Measurements from ENCODE around the gene TNNI3K. TPM values are rescaled to one million over a fixed set of nuclear protein-coding genes. Genes with fewer than 3 reads are reported as not detected.

TNNI3K gene
- total RNA-seq, 1 experiment from 2014 or later = not detected

GRCh38 chr1:74237787-74238186, 2.6 kb downstream of the TNNI3K start:
- Histone ChIP-seq H3K36me3 (ENCODE audit: insufficient read depth, low read length, poor library complexity, severe bottlenecking) (no peaks in the 10 kb centered on the region), H3K27ac (ENCODE audit: low read depth, low read length, poor library complexity, severe bottlenecking) (no peak overlapping the region), H3K4me1 (ENCODE audit: insufficient read depth, low read length, poor library complexity, severe bottlenecking) (no peaks in the 10 kb centered on the region), H3K9me3 (ENCODE audit: low read depth, low read length, poor library complexity, severe bottlenecking) (no peaks in the 10 kb centered on the region), H3K4me3 (ENCODE audit: low read depth, low read length, poor library complexity, severe bottlenecking) (no peak overlapping the region), H3K27me3 (replicated peaks; ENCODE audit: insufficient read depth, low read depth, low read length, poor library complexity) (no peaks in the 10 kb centered on the region)
- ChIA-PET POLR2A (ENCODE audit: low non-redundant PET) (no interaction called here), CTCF (no interaction called here)
- intact Hi-C loops (cut with micrococcal nuclease; ENCODE audit: unreplicated experiment) = no loop called here
- no peak for DNase-seq (ENCODE audit: low spot score)
- TF ChIP-seq EZH2 (IDR thresholded peaks at IDR 0.05; ENCODE audit: borderline replicate concordance, low read depth, low read length, poor library complexity, severe bottlenecking) (no peak), CTCF (conservative IDR thresholded peaks at IDR 0.05; ENCODE audit: low read depth, low read length) (no peak)
- BruUV-seq (replicated peaks) = no TSS peak

- BruUV-seq (replicated peaks) = no TSS peak
- Histone ChIP-seq H3K4me3 (ENCODE audit: low read depth, low read length, poor library complexity, severe bottlenecking) (no peak overlapping the region), H3K27me3 (replicated peaks; ENCODE audit: insufficient read depth, low read depth, low read length, poor library complexity) (no peaks in the 10 kb centered on the region), H3K36me3 (ENCODE audit: insufficient read depth, low read length, poor library complexity, severe bottlenecking) (no peaks in the 10 kb centered on the region), H3K4me1 (ENCODE audit: insufficient read depth, low read length, poor library complexity, severe bottlenecking) (no peaks in the 10 kb centered on the region), H3K27ac (ENCODE audit: low read depth, low read length, poor library complexity, severe bottlenecking) (no peak overlapping the region), H3K9me3 (ENCODE audit: low read depth, low read length, poor library complexity, severe bottlenecking) (no peaks in the 10 kb centered on the region)
- ChIA-PET POLR2A (ENCODE audit: low non-redundant PET) (no interaction called here), CTCF (no interaction called here)
- TF ChIP-seq EZH2 (IDR thresholded peaks at IDR 0.05; ENCODE audit: borderline replicate concordance, low read depth, low read length, poor library complexity, severe bottlenecking) = no peak
- no peak for TF ChIP-seq CTCF (conservative IDR thresholded peaks at IDR 0.05; ENCODE audit: low read depth, low read length)
- DNase-seq (ENCODE audit: low spot score) = no peak
- intact Hi-C loops (cut with micrococcal nuclease; ENCODE audit: unreplicated experiment) = no loop called here
These were observed 10.1 kb downstream of the TNNI3K start for GRCh38 chr1:74245168-74245772.

GRCh38 chr1:74246315-74246714, 11.1 kb downstream of the TNNI3K start:
- POLR2A ChIA-PET (ENCODE audit: low non-redundant PET) = no interaction called here
- Histone ChIP-seq H3K36me3 (ENCODE audit: insufficient read depth, low read length, poor library complexity, severe bottlenecking) (no peaks in the 10 kb centered on the region), H3K27me3 (replicated peaks; ENCODE audit: insufficient read depth, low read depth, low read length, poor library complexity) (no peaks in the 10 kb centered on the region), H3K27ac (ENCODE audit: low read depth, low read length, poor library complexity, severe bottlenecking) (no peak overlapping the region), H3K9me3 (ENCODE audit: low read depth, low read length, poor library complexity, severe bottlenecking) (no peaks in the 10 kb centered on the region), H3K4me3 (ENCODE audit: low read depth, low read length, poor library complexity, severe bottlenecking) (no peak overlapping the region), H3K4me1 (ENCODE audit: insufficient read depth, low read length, poor library complexity, severe bottlenecking) (no peaks in the 10 kb centered on the region)
- CTCF ChIA-PET = no interaction called here
- DNase-seq (ENCODE audit: low spot score) = no peak
- intact Hi-C loops (cut with micrococcal nuclease; ENCODE audit: unreplicated experiment) = no loop called here
- TF ChIP-seq CTCF (conservative IDR thresholded peaks at IDR 0.05; ENCODE audit: low read depth, low read length) = no peak
- TF ChIP-seq EZH2 (IDR thresholded peaks at IDR 0.05; ENCODE audit: borderline replicate concordance, low read depth, low read length, poor library complexity, severe bottlenecking) = no peak
- no TSS peak for BruUV-seq (replicated peaks)
